Ecto neural progenitor cell (in vitro differentiated cells): ENCODE data around the gene TTC9C.
"Not testable (repeated sequence)": the region's sequence is repeated elsewhere in the genome, so short reads cannot be mapped to it uniquely, and the experiment has no call there.

ENCODE experiments used
- DNase-seq: peaks from one replicate; pipeline ENCODE4 v3.0.0-alpha.2; 2018; ENCODE audit warnings: low spot score

TTC9C gene

DNA sequence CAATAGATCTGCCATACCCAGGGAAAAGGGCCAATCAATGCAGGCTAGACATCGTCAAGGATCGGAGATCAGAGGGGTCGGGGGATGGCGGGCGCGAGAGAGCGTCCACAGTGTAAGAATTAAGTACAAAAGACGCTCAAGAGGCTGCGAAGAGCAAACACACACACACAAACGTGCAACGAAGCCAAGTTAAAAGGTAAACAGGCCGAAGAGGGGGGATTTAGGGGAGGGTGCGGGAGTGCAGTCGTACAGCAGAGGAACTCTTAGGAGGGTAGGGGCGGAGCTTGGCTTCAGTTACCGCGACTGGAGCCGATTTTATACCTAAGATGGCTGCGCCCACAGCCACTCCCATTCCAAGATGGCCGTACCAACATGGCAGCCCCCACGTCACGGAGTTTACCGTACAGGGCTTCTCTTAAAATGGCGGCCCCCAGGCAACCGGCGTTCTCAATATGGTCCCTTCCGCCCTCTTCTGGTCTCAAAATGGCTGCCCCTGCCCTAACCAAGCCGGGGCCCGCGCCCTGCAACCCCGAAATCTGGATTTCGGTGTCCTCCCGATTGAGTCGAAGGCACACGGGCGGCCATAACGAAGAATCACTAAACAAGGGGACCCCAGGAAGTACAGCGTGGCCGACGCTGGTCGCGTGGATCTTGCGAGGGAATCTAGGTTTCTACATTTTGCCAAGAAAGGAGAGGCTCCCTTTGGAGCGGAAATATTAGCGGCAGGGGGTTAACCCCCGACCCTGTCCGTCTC lies 18.9 kb upstream of the TTC9C start:
- DNase-seq, result peak; percentile 96

DNA sequence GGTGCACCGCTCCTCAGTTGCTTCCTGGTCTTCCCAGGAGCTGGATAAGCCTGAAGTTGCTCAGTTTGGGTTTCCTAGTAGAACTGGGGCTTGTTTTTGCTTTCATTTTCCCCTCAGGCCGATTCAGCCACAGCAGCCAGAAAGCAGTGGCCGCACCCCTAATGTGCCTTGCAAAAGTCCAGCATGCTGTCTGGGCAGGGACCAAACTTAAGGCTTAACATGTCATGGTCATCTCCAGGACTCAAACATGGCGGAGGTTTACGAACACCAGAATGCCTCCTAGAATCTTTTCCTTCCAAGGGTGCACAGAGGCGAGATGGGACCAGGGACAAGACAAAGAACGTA lies 18.3 kb upstream of the TTC9C start:
- DNase-seq, result no peak

- DNase-seq, result no peak
These were observed 15.9 kb upstream of the TTC9C start for GRCh38 chr11:62712276-62712812.

DNA sequence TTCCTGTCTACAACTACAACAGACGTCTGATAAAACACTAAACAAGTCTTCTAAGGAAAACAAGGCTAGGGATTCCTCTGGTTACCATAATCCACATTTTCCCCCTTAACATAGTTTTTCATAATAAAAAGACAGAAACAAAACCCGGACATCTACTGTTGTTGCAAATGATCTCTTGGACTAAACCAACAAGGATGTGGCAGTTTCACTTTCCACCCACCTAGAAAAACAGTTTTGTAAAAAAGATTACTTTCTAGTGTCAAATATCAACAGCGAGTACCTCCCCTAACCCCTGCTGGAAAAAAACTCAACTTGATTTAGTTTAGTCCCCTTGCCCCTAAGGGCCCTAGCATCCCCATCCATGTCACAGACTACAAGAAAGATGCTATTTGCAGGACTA lies 15.4 kb upstream of the TTC9C start:
- no peak for DNase-seq

DNA sequence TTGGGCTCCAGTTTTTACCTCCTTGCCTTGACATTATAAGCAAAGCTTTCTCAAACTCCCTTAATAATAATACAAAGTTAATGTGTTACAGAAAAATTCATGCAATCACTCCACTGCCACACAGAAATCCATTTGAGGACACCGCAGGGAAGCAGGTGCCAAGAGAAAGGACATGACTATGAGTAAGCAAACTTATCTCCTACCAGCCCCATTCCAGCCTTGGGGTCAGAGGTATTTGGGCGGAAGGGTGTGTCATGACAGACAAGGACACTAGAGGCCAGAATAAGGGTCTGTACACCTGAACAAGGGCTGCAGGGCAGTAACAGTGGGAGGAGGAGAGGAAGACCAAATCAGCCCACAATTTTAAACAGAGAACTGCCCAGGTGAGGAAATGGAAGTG lies 14.9 kb upstream of the TTC9C start:
- no peak for DNase-seq

GRCh38 chr11:62715150-62716130 lies 12.8 kb upstream of the TTC9C start:
- DNase-seq, result no peak

DNA sequence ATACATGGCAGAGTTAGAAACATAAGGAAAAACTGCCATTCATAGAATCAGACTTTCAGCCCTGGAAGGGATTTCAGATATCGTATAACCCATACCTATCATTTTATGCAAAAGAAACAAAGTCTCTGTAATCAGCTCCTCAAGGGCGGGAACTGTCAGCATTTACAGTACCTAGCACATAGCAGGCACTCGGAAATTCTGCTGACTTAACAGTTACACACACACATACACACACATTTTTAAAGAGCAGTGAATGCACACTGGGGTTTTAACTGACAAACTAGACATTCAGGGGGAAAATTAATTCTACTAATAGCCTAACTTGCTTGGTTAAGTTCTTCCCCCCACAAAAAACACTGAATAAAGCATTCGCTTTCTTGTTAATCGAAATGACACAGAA lies 12.1 kb upstream of the TTC9C start:
- DNase-seq, result no peak

DNA sequence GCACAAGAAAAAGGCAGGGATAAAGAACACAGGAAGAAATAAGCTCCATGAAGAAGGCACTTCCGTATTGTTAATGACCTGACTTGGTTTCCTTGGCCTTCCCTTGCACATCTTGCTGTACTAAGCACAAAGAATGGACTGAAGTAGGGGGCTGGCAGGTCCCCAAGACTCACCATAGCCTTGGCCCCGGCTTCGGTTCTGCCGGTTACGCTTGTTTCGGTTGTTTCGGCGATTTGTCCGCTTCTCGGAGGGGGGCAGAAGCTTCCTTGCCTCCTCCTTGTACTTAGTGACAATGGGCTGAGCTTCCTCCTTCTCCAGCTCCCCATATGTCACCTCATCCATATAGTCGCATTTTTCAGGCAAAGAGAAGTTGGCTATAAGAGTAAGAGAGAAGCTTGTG lies 11.5 kb upstream of the TTC9C start:
- no peak for DNase-seq

DNA sequence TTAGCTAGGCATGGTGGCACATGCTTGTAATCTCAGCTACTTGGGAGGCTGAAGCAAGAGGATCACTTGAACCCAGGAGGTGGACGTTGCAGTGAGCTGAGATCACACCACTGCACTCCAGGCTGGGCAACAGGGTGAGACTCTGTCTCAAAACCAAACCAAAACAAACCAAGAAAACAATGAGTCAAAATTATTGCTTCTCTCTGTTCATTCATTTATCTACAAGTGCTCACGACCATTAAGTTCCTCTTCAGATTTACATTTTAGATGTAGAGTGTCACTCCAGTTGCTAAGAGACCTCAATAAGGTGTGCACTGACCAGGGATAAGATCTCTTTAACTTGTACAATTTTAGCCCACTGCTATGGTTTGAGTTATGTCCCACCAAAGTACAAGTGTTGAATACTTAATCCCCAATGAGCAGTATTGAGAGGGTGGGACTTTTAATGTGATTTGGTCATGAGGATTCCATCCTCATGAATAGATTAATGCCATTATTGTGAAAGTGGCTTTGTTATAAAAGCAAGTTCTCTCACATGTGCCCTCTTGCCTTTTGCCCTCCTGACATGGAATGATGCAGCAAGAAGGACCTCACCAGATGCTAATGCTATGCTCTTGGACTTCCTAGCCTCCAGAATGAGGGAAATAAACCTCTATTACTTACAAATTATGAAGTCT lies 8.8 kb upstream of the TTC9C start:
- DNase-seq, result no peak

GRCh38 chr11:62721994-62722393 lies 6.3 kb upstream of the TTC9C start:
- peak; percentile 48 for DNase-seq

GRCh38 chr11:62724171-62724570 lies 4.1 kb upstream of the TTC9C start:
- DNase-seq, result no peak

DNA sequence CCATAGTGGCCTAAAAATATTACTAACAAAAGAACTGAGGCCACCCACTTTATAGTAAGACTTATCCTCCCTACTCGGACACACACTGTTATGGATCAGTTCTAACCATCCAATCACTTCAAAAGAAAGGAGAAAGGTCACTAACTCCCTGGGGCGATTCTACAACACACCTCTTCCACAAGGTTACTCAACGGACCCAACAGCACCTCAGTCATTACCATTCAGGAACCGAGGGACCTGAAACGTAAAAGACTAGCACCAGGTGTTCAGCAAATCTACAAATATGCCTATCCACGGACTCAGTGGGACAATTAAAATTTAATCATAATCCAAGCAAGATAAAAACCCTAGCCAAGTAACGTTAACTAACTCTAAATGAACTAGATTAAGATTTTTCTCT lies 2.6 kb upstream of the TTC9C start:
- no peak for DNase-seq

DNA sequence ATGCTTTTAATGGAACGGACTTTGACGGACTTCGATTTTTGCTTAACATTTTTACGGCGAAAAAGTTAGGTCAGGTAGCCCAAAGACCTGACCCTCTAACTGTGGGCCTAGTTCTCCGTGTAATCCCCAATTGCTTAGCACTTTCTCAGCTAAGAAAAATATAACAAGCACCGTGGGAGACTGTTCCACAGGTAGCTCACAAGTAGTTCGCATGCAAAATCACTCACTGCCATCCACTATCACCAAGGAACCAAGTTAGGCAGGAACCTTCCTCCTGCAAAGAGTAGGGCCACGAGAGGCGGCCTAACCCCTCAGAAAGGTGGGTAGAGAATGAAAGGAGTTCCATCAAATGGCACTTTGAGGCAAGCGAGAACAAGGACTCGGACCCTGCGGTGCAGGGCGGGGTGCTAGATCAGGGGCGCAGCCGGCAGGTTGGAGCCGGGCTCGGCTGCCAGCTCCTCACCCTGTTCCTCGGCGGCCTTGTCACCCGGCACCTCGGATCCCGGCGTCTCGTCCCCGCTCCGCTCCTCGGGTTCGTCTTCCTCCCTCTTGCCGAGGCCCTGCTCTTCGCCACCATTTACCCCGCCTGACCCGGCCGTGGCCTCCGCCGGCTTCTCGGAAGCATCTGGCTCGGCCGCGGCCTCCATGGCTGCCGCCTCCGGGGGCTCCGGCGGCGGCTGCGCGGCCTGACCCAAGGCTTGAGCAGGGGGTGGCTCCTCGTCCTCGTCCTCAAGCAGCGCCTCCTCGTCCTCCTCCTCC lies 2.0 kb upstream of the TTC9C start:
- DNase-seq, result no peak

- no peak for DNase-seq
These were observed 1.4 kb upstream of the TTC9C start for GRCh38 chr11:62726915-62727164.

DNA sequence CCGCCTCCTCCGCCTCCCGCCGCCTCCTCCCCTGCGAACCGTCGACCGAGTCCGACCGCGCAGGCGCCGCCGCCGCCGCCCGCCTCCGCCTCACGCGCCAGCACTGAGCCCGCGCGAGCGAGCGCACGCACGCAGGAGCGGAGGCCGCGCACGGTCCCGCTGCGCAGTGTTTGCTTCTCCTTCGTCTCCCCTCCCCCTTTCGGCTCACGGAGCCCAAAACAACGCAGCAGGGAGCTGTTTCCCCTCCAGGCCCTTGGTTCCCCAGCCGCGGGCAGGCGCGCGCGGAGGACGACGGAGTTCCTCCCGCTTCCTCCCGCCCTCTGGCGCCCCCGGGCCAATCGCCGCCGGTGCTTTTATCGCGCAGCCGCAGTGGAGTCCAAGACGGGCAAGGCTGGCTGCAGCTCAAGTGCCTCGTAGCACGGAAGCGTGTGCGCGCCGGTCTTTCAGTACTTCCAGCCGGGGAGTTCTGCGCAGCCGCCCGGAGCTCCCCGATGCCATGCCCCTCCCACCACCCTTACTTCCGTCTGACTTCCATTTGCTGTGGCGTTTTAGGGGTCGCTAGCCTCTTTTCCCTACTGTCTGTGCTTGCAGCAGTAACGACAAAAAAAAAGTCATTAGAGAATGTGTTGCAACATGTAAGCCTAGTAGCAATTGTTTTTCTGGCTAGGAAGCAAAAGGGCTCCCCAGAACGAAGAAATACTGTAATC lies 968 bp upstream of the TTC9C start, which contains the start of gene HNRNPUL2:
Gene HNRNPUL2 (minus strand): TSS at position 293 of the 707 bp plus-strand sequence. CDS start 301 bp downstream, outside the sequence.
- DNase-seq, result peak; percentile 99

- peak; percentile 89 for DNase-seq
These were observed 465 bp upstream of the TTC9C start for GRCh38 chr11:62727872-62728170.

DNA sequence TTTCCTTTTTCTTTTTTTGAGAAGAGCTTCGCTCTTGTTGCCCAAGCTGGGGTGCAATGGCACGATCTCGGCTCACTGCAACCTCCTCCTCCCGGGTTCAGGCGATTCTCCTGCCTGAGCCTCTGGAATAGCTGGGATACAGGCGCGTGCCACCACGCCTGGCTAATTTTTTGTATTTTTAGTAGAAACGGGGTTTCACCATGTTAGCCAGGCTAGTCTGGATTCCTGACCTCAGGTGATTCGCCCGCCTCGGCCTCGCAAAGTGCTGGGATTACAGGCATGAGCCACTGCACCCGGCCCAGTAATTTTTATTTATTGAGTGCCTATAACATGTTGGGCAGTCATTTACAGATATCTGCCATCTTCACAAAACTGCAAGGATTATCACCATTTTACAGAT lies 1.8 kb downstream of the TTC9C start:
- not testable (repeated sequence) for DNase-seq

- DNase-seq, result no peak
These were observed 4.5 kb downstream of the TTC9C start for GRCh38 chr11:62732830-62733229.

DNA sequence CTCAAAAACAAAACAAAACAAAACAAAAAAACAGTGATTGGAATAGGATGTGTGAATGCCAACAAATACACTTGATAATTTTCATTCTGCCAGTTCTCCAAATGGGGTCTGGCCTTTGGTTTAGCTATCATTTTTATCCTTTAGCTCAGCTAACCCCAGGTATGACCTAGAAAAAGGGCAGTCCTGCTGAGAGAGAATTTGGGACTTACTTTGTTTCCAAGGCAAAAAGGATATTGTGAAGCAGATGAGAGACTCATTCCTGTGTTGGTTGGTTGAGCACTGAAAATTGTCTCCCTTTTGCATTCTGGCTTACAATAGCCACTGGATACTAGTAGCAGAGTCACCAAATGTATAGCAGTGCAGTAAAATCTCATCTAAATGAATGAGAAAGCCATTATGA lies 8.9 kb downstream of the TTC9C start:
- no peak for DNase-seq

DNA sequence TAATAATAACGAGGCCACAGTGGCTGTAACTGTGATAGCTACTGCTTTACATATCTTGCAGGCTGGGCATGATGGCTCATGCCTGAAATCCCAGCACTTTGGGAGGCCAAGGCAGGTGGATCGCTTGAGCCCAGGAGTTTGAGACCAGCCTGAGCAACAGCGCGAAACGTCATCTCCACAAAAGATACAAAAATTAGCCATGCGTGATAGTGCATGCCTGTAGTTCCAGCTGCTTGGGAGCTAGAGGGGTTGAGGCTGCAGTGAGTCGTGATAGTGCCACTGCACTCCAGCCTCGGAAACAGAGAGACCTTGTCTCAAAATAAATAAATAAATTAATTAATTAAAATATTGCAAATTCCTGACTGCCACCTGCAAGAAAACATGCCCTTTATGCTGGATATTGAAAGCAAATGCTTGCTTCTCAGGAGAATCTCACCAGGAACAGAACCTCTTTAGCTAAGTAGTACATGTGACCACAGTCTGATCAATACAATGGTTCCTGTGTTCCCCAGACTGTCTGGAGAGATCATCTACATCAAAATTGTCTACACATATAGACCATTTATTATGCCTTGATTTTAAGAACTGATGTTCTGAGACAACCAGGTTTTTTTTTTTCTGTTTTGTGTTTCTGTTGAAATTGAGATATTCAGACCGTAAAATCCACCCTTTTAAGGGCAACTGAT lies 19.3 kb downstream of the TTC9C start:
- DNase-seq, result no peak

- not testable (repeated sequence) for DNase-seq
These were observed 21.6 kb downstream of the TTC9C start for GRCh38 chr11:62749931-62750330.
